Muscle layer of colon (tissue), 2 donors: Measurements from ENCODE around the gene IQCN.

ENCODE experiments used
- H3K27ac ChIP-seq: one replicate; pipeline ENCODE4 v1.7.0; 2013; ENCODE audit warnings: low read depth, mild to moderate bottlenecking, low read length, moderate library complexity
- H3K27me3 ChIP-seq, 2 donors: one replicate each; pipeline ENCODE4 v1.7.0; 2013; ENCODE audit warnings: low read length in 2 of 2, mild to moderate bottlenecking in 2 of 2; ENCODE audit not compliant: insufficient read depth in 2 of 2, control insufficient read depth in 1 of 2
- H3K36me3 ChIP-seq: one replicate; pipeline ENCODE4 v1.7.0; 2013; ENCODE audit warnings: mild to moderate bottlenecking, low read length; ENCODE audit not compliant: insufficient read depth
- H3K4me1 ChIP-seq: one replicate; pipeline ENCODE4 v1.7.0; 2013; ENCODE audit warnings: mild to moderate bottlenecking, low read length; ENCODE audit not compliant: insufficient read depth
- H3K4me3 ChIP-seq, 2 donors: one replicate each; pipeline ENCODE4 v1.7.0; 2013; ENCODE audit warnings: low read length in 2 of 2, low read depth in 1 of 2, mild to moderate bottlenecking in 1 of 2, moderate library complexity in 1 of 2
- H3K9ac ChIP-seq: one replicate; pipeline ENCODE4 v1.7.0; 2013; ENCODE audit warnings: low read length
- H3K9me3 ChIP-seq: one replicate; pipeline ENCODE4 v1.7.0; 2013; ENCODE audit warnings: mild to moderate bottlenecking, low read length
- donor health status: abdominal sarcoma.
- donor health status: Adenocarcinoma of cecum.

The IQCN gene

GRCh38 chr19:18254546-18255503 is 19.4 kb downstream of the IQCN start:
- peaks cover 0 to 7% of the 10 kb centered on the region in 2 donors for H3K27me3 ChIP-seq
- no peak overlapping the region for H3K9ac ChIP-seq
- H3K4me1 ChIP-seq, result no peaks in the 10 kb centered on the region
- H3K36me3 ChIP-seq, result peaks cover 6% of the 10 kb centered on the region
- no peak overlapping the region for H3K4me3 ChIP-seq
- H3K9me3 ChIP-seq, result no peaks in the 10 kb centered on the region
- no peak overlapping the region for H3K27ac ChIP-seq

GRCh38 chr19:18253716-18254115 is 20.5 kb downstream of the IQCN start:
- Histone ChIP-seq H3K9ac (no peak overlapping the region), H3K9me3 (no peaks in the 10 kb centered on the region), H3K4me3 (no peak overlapping the region), H3K27me3 (peaks cover 0 to 7% of the 10 kb centered on the region in 2 donors), H3K36me3 (peaks cover 6% of the 10 kb centered on the region), H3K4me1 (no peaks in the 10 kb centered on the region), H3K27ac (no peak overlapping the region)

- Histone ChIP-seq H3K4me1 (no peaks in the 10 kb centered on the region), H3K9ac (no peak overlapping the region), H3K4me3 (no peak overlapping the region), H3K9me3 (no peaks in the 10 kb centered on the region), H3K27me3 (peaks cover 0 to 7% of the 10 kb centered on the region in 2 donors), H3K27ac (no peak overlapping the region), H3K36me3 (peaks cover 6% of the 10 kb centered on the region)
These were observed 21.1 kb downstream of the IQCN start for GRCh38 chr19:18253130-18253529.

GRCh38 chr19:18252370-18252717 is 21.9 kb downstream of the IQCN start:
- Histone ChIP-seq H3K4me3 (no peak overlapping the region), H3K36me3 (peaks cover 4% of the 10 kb centered on the region), H3K27me3 (peaks cover 0 to 7% of the 10 kb centered on the region in 2 donors), H3K27ac (no peak overlapping the region), H3K4me1 (no peaks in the 10 kb centered on the region), H3K9ac (no peak overlapping the region), H3K9me3 (no peaks in the 10 kb centered on the region)

GRCh38 chr19:18251587-18252369 is 22.5 kb downstream of the IQCN start:
- peaks cover 0 to 7% of the 10 kb centered on the region in 2 donors for H3K27me3 ChIP-seq
- H3K9me3 ChIP-seq, result no peaks in the 10 kb centered on the region
- no peak overlapping the region for H3K9ac ChIP-seq
- no peaks in the 10 kb centered on the region for H3K4me1 ChIP-seq
- no peak overlapping the region for H3K27ac ChIP-seq
- no peaks in the 10 kb centered on the region for H3K36me3 ChIP-seq
- H3K4me3 ChIP-seq, result no peak overlapping the region

GRCh38 chr19:18249834-18250233 is 24.4 kb downstream of the IQCN start:
- Histone ChIP-seq H3K9me3 (no peaks in the 10 kb centered on the region), H3K9ac (no peak overlapping the region), H3K4me3 (no peak overlapping the region), H3K36me3 (no peaks in the 10 kb centered on the region), H3K4me1 (no peaks in the 10 kb centered on the region), H3K27ac (no peak overlapping the region), H3K27me3 (peaks cover 0 to under 1% of the 10 kb centered on the region in 2 donors)

GRCh38 chr19:18245297-18245696 is 29.0 kb downstream of the IQCN start:
- Histone ChIP-seq H3K36me3 (no peaks in the 10 kb centered on the region), H3K27ac (no peak overlapping the region), H3K9me3 (no peaks in the 10 kb centered on the region), H3K4me1 (no peaks in the 10 kb centered on the region), H3K4me3 (no peak overlapping the region), H3K27me3 (no peaks in the 10 kb centered on the region), H3K9ac (no peak overlapping the region)

- Histone ChIP-seq H3K9ac (no peak overlapping the region), H3K36me3 (no peaks in the 10 kb centered on the region), H3K4me3 (no peak overlapping the region), H3K9me3 (no peaks in the 10 kb centered on the region), H3K27ac (no peak overlapping the region), H3K27me3 (peaks cover 0 to 2% of the 10 kb centered on the region in 2 donors), H3K4me1 (no peaks in the 10 kb centered on the region)
These were observed 34.9 kb downstream of the IQCN start for GRCh38 chr19:18239303-18239702.

- Histone ChIP-seq H3K4me1 (no peaks in the 10 kb centered on the region), H3K9me3 (peaks cover 4% of the 10 kb centered on the region), H3K27ac (no peak overlapping the region), H3K9ac (no peak overlapping the region), H3K36me3 (no peaks in the 10 kb centered on the region), H3K4me3 (no peak overlapping the region), H3K27me3 (peaks cover 19 to 43% of the 10 kb centered on the region in 2 donors)
These were observed 40.1 kb downstream of the IQCN start for GRCh38 chr19:18234194-18234593.

GRCh38 chr19:18233224-18233825 is 40.9 kb downstream of the IQCN start:
- no peaks in the 10 kb centered on the region for H3K36me3 ChIP-seq
- no peak overlapping the region for H3K4me3 ChIP-seq
- H3K4me1 ChIP-seq, result no peaks in the 10 kb centered on the region
- peaks cover 19 to 43% of the 10 kb centered on the region in 2 donors for H3K27me3 ChIP-seq
- no peak overlapping the region for H3K9ac ChIP-seq
- no peak overlapping the region for H3K27ac ChIP-seq
- peaks cover 4% of the 10 kb centered on the region for H3K9me3 ChIP-seq

- Histone ChIP-seq H3K27ac (no peak overlapping the region), H3K36me3 (no peaks in the 10 kb centered on the region), H3K9me3 (peaks cover 4% of the 10 kb centered on the region), H3K4me3 (no peak overlapping the region), H3K4me1 (no peaks in the 10 kb centered on the region), H3K27me3 (peaks cover 24 to 43% of the 10 kb centered on the region in 2 donors), H3K9ac (no peak overlapping the region)
These were observed 41.6 kb downstream of the IQCN start for GRCh38 chr19:18232540-18233223.
